ENCODE results near the gene SRGAP1.

Gene SRGAP1

DNA sequence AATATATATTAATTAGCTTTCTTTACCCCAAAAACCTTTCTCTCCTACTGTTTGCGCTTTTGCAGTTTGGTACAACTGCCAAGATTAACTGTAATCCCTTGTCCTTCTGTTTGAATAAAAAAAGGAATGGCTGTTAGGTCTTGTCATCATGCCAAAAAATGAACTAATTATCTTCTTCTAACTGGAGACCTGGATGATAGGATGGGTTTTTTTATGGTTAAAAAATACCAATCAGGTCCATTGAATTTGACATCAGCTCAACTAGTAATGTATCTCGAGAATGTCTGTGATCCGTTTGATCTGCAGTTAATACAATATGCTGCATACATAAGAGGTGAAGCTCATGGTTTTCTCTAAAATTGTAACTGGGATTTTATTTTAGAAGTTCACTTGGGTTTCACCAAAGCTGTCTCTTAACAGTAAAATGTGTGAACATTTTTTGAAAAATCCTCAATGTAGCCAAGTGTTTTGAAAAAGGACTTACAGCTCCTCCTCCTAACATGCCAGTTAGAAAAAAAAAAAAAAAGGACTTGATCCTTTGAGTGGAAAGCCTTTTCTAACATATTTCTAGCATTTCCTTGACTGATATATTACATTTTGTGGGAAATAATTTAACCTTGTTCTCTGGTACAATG lies 96.8 kb downstream of the SRGAP1 start:
- FAIRE-seq, result no peak

DNA sequence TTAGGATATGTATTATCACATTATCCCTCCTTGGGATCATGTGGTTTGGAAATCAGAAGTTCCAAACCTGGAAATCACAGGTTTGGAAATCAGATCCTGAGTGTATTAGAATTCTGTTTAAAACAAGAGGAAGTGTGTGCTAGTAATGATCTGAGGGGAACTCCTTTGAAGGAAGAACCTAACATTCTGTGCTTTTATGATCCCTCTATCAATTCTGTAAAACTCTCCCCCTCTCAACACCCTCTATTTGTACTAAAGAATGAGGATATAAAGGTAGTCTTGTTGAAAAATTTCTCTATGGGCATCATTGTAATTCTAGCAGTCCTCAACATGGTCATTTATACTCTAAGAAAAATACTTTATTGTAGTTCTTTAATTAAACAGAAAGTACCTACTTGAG lies 97.4 kb downstream of the SRGAP1 start:
- no peak for FAIRE-seq

DNA sequence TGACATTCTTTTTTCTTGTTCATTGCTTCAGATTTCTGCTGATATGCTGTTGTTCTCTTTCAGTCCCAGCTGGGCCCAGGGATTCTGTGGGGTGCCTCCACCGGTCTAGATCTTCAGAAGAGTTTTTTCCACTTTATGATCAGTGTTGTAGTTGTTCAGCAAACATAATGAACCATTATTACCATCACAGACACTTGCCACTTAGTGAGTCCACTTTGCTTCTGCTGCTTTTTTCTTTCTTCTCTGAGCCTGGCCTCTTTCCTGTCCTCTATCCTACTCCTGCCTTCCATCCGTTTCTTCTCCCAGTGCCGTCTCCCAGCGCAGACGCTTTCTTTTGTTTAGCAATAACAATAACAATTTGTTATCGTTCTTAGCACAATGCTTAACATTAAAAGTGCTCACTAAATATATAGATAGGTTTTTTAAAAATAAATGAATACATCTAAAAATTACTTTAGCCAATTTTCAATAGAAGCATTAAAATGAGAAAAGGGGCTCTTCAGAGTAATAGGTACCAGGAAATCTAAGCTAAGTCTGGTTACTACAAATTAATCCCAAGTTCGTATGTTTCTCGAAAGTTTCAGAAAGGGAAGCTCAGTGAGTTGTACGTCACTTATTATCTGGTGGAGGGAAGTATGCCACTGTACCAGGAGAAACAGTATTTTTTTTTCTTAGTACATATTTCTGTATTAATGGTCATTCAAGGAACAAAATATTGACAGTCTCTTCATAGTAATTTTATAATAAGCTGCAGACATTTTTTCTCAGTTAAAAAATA lies 98.2 kb downstream of the SRGAP1 start:
- no peak for FAIRE-seq

DNA sequence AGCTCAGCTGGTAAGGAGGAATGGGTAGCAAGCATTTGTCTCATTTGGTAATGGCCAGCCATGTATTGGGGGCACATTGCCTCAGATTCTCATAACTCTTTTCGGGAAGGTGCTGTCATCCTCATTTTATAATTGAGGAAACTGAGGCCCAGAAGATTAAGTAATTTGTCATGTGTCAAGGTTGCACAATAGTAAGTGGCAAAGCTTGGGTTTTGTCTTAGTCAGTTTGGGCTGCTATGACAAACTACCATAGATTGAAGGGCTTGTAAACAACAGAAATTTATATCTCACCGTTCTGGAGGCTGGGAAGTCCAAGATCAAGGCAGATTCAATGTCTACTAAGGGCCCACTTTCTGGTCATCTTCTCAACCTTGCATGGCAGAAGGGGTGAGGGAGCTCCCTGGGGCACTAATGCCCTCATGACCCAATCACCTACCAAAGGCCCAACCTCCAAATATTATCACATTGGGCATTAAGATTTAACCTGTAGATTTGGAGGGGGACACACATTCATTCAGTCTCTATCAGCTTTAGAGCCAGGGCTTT lies 99.6 kb downstream of the SRGAP1 start:
- no peak for FAIRE-seq

DNA sequence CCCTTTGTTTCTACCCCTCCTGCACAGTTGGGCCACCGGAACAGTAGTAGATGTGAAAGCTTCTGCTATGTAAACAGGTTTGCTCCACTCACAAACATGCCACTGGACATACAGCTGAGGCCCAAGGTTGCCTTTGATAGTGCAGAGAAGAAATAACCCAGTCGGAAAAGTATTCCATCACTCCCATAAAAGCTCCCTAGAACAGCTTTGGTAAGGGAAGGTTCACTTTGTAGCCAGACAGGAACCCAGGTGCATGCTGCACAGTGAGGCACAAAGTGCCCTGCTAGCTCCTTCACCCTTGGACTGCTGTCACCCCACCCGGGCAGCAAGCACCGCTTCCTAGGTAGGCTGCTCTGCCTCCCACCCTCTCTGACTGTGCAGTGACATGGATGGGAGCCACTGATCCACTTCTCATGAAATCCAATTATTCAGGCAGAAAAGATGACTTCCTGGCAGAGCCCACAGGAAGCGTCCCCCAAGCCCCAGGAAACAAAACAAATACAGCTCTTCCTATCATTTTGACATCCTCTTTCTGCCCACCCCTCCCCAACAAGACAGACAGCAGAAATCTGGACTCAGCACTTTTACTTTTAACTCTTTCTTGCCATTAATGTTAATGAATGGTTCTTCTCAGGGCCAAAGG lies 100.2 kb downstream of the SRGAP1 start:
- no peak for FAIRE-seq

DNA sequence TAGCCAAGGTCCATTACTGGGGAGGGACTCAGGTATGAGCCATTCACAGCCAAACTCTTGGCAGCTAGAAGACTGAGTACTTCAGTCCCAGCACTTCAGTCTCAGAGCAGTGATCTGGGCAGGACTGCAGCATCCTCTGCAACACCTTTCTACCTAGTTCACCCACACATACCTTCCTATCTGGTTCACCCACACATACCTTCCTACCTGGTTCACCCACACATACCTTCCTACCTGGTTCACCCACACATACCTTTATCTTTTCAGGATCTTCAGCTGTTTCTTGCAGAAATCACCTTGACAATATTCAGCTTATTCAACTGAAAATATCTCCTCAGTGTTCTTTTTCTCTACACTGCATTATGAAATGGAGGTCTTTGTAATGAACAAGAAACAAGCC lies 101.3 kb downstream of the SRGAP1 start:
- FAIRE-seq, result no peak

DNA sequence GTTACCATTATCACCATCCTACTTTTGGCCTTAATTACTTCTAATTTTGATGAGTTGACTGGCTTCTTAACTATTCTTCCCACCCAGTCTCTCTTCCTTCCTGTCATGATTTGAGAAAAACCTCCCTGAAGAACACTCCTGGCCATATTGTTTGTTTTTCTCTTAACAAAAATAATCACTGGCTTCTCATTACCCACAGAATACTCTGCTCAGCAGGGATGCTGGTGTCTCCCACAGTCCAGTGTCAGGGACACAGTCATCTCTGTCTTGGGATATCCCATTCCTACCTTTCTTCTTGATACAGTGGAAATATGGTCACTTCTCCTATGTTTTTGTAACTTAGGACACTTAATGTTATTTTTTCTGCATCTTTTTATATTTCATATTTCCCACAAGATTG lies 103.7 kb downstream of the SRGAP1 start:
- no peak for FAIRE-seq

DNA sequence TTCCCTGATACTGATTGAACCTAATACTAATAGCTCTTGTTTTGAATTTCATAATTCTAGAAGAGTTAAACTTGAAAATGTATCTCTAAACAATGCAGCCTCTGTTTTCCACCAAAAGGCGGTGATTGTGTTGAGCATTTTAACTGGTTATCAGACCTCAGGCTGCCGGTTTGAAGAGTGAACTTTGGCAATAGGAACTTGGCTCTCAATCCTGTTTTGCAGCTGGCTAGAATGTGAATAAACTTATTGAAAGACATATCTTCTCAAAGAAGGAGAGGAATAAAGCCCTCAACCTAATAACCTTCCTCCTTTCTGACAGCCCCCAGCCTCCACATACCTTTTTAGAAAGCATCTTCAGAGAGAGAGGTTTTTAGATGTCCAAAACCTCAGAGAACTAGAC lies 105.4 kb downstream of the SRGAP1 start:
- FAIRE-seq, result no peak

DNA sequence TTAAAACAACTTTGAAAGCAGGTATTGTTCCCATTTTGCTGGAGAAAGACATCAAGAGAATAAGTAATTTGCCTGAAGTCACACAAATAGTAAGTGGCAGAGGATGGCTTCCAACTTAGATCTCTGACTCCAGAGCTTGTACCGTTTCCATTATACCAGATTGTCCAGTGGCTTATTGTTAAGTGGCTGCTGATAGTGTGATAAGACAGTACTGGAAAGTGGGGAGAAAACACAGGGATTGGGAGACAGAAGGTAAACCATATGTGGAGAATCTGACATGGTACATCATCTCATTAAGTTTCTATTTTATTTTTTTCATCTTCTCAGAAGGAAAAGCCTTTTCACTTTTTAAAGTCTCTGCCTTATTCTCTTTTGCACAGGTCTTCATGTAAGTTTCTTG lies 108.5 kb downstream of the SRGAP1 start:
- no peak for FAIRE-seq

DNA sequence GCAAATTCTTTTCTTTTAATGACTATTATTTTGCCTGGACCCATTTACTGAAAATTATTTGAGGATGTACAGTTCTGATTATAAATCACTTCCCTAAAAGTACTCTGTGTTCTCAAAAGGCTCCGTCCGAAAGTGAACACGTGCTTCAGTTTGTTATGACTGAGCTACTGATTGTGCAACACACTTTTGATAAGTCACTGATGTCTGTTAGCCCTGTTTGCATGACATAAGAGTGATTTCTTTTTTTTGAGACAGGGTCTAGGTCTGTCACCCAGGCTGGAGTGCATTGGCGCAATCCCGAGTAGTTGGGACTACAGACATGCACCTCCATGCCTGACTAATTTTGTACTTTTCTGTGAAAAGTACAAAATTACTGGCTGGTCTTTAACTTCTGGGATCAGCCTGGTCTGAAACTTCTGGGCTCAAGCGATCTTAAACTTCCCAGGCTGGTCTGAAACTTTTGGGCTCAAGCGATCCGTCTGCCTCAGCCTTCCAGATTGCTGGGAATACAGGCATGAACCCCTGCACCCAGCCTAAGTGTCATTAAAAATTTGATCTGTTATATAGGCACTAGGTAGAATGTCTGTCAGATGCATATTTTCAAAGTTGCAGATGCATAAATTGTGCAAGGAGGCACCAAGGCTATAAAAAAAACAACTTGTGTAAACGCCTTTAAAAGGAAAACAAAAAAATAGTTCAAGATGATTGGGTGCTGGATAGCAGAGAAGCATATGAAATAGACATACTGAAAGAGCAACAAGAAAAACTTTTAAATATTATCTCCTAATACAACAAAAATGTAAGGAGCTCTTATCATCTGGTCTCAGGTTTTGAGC lies 111.5 kb downstream of the SRGAP1 start:
- FAIRE-seq, result no peak

DNA sequence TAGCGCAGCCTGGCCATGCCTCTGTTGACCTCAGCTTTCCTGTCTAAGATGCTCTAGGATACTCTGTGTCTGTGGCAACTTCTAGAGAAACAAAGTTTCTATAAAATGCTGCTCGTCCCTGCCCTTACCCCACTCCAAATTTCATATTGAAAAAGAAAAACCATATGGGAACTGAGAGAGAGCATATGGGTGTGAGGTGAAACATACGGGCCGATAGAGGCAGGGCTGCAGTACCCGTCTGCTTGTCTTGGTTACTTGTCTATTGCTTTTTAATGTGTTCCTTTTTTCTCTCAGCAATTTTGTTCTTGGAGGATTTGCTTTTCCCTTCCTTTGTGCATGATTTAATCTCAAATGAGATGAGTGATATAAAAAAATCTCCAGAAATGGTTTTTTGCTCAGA lies 113.0 kb downstream of the SRGAP1 start:
- FAIRE-seq, result no peak

DNA sequence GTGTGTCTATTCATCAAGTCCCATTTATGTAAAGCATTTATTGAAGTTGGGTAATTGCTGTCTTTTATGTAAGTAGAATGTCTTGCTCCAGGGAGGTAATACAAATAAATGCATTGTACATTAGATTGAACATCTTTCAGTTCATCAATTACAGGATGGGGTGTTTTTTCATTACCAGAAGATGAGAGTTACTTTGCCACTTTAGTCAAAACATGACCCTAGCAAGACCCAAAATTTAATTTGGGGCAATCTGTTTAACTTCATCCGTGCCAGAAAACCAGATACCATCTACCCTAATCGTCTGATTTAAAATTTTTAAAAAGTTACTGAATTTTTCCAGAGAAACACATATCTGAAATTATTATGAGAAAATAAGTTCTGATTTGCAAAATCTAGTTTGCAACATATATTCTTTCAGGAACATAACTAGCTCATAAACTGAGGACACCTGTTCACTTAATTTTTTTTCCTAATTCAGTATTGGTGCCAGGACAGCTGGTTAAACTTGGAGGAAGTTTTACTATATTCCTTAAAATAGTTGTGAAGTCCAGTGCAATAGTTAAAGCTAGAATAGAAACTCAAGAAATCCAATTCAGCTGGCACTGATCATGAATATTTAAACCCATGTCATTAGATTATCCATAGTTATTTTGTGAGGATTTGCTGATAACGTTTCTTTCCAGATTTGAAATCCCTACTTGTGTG lies 114.5 kb downstream of the SRGAP1 start:
- FAIRE-seq, result no peak

DNA sequence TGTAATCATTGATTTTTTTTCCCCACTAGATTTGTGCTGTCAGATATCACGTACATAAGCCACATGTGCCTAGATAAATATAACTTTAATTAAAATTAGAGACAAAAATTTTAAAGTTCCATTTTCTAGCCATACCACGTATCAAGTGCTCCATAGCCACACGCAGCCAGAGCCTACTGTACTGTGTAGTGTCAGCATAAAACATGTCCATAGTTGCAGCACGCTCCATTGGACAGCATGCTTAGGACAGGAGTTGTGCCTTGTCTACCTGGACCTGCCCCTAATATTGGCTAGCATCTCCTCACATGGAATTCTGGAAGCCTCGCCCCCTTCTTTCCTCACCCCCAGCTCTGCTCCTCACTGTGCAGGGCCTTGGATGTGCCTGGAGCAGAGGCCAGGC lies 116.5 kb downstream of the SRGAP1 start:
- FAIRE-seq, result no peak

DNA sequence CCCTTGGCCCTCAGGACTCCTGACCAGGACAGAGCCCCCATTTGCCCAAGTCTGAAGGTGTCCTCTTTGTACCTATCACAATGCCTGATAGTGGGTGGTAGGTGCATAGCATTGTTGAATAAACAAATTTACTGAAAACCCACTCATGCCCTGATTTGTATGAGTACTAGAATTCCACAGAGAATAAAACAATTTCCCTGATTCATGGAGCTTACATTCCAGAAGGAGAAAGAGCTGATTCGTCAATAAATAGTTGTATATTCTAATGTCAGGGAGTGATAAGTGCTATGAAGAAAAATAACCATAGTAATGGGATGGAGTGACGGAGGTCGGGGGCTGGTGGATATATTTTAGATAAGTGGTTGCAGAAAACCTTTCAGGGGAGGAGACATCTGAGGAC lies 117.0 kb downstream of the SRGAP1 start:
- FAIRE-seq, result no peak

DNA sequence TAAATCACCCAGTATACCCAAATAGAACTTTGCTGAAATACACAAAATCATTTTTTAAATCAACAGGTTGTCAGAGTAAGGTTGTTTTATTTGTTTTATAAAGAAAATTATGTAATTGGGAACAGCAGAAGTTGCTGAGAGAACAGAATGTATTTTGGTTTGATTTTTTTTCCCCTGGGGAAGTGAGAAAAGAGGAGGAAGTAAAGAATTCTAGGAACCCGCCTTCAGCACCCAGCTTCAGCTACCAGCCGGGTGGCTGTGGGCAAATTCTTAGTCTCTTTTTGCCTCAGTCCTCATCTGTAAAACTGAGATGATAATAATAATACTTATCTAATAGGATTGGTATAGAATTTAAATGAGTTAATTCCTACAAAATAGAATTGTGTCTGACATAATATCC lies 119.4 kb downstream of the SRGAP1 start:
- no peak for FAIRE-seq

DNA sequence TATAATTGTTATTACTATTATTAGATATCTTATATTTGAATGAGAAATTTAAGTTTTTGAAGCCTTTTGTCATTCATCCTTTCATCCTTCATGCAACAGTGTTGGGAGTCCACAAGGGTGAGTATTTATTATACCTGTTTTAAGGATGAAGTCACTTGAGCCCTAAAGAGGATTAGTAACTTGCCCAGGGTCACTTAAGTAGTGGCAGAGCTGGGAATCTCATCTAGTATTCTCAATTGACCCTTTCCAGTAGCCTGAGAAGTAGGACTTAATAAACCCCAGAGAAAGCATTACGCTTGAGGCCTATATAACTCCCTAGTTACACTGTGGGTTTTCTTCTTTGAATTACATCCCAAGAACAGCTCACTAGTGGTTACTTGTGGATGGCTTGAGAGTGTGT lies 119.8 kb downstream of the SRGAP1 start:
- no peak for FAIRE-seq

DNA sequence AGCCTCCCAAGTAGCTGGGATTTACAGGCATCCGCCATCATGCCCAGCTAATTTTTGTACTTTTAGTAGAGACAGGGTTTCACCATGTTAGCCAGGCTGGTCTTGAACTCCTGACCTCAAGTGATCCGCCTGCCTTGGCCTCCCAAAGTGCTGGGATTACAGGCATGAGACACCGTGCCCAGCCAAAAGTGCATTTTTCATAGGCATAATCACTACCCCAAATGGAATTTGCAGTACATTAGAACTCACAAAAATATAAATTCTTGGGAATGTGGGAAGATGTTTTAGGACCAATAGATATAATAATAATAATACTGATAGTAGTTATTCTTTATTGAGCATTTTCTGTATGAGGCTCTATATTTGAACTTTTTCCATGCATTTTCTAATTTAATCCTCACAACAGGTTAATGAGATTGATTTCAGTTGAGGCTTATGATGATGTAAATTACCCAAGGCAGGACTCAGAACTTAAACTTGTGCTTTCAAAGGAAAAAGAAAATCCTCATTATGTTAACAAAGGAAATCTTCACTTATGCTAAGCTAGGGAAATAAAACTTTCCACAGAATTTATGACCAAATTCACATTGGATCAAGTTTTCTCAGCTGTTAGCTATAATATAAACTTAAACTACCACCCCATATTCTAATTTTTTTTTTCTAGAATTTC lies 121.6 kb downstream of the SRGAP1 start:
- no peak for FAIRE-seq

DNA sequence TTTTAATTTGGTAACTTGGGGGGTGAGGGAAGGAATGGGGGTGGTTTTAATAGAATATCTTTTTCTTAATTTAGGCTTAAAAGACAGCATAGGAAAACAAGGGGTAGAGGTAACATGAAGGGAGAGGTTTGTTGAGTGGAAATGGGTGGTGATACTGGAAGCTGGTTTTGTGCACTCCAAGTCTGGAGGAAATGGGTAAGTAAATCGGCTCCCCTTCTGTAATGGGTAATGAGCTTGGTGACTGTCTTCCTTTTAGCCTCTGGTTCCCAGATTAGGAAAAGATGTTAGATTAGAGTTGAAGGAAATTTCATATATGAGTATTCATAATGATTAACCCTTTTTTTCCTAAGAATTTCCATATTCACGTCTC lies 122.1 kb downstream of the SRGAP1 start:
- no peak for FAIRE-seq

DNA sequence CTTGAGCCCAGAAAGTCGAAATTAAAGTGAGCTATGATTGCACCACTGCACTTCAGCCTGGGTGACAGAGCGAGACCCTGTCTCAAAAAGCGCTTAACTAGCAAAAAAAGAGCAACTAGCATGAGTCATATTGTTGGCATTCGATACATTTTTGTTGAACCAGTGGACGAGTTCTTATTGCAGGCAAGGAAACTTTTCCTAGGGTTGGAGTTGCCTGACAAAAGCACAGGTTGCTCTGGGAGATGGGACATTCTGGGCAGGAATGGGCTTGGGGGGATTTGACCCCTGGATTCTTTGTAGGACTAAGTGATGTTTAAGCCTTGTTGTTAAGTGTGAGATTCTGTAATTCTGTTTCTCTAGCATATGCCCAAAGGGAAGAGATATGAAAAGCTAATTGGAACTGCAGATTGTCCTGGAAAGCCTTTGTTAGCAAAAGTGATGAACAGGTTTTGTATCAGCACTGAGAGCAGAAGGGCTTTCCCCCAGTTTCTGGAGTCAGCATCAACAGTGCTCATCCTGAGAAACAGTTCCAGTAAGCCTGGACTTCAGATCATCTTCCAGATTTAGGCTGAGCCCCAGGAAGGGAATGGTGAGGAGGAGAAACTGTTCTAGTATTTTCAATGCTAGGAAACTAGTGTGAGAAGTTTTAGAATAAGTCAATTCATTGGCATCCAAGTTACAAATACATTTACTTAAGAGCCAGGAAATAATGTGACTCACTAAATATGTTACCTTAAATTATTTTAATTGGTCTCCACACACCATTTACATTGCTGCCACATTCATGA lies 123.1 kb downstream of the SRGAP1 start:
- FAIRE-seq, result no peak

DNA sequence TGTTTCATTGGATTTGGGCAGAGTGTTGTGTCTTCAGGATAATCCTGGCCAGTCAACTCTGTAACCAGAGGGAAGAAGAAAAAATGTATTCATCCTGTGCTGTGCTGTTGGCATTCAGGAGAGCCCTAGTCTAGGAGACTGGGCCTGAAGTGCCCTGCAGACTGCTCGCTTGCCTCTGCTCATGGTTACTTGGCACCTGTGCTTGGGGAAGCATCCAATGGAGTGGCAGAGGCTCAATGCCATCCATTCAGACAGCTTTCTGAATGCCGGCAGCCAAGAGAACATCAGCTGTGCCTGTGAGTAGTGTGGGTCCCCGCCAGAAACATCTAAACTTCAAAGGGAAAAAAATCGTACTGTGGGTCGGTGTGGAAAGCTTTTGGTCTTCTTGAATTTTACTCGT lies 124.2 kb downstream of the SRGAP1 start:
- no peak for FAIRE-seq

DNA sequence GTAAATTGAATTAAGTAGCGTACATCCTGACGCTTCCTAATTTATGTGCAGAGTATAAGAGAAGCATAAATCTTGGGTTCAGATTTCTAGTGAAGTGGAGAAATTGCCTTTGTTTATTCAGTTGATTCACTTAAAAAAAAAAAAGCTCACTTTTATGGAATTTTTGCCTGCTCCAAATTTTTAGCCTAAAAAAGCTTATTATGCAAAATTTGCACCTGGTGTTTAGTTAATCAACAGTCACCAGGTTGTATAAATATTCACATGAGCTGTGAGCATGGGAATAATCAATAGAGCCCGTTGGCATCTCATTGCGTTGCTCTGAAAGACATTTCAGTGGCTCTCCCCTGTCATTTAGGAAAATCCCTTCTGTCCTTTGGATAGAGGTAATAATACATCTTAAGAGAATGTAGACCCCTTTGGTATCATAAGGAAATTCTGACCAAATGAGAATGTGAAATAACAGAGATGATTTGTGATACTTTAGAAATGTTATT lies 132.4 kb downstream of the SRGAP1 start:
- no peak for FAIRE-seq

Data from A204.1 (cell line).